Vagina (tissue), 2 donors: ENCODE results near the gene DPP10. TPM values are rescaled to one million over a fixed set of nuclear protein-coding genes. Genes with fewer than 3 reads are reported as not detected.
"Not testable (repeated sequence)": the region's sequence is repeated elsewhere in the genome, so short reads cannot be mapped to it uniquely, and the experiment has no call there.

Experiments used
- DNase-seq, 2 donors: peaks; one replicate each; pipeline ENCODE4 v3.0.0-alpha.2; 2017; ENCODE audit errors: extremely low spot score in 2 of 2
- H3K27ac ChIP-seq: fragments of 200-600 bp; sonication (generic); one replicate; pipeline ENCODE4 v1.5.1; 2019
- H3K27me3 ChIP-seq: fragments of 200-600 bp; sonication (generic); one replicate; pipeline ENCODE4 v1.5.1; 2019
- H3K36me3 ChIP-seq, 2 donors: fragments of 200-600 bp; sonication (generic); one replicate each; pipeline ENCODE4 v1.5.1; 2017 to 2019
- H3K4me1 ChIP-seq: fragments of 200-600 bp; sonication (generic); one replicate; pipeline ENCODE4 v1.5.1; 2019
- H3K4me3 ChIP-seq, 2 donors: fragments of 200-600 bp; sonication (generic); 1 replicate in 1 of 2; 2 replicates in 1 of 2; pipeline ENCODE4 v1.5.1; 2016 to 2019
- H3K9me3 ChIP-seq: fragments of 200-600 bp; sonication (generic); one replicate; pipeline ENCODE4 v1.5.1; 2019
- CTCF ChIP-seq, 3 experiments: fragments of 450-650 bp in 2 of 3; fragments of 200-600 bp in 1 of 3; sonication (generic) in 1 of 3; IDR thresholded peaks; one replicate each; pipeline ENCODE4 v1.5.1; 2017 to 2019; ENCODE audit warnings: antibody characterized with exemption in 3 of 3, mild to moderate bottlenecking in 2 of 3, moderate library complexity in 2 of 3
- POLR2A ChIP-seq, 2 donors: fragments of 450-650 bp; IDR thresholded peaks; one replicate each; pipeline ENCODE4 v1.6.1; 2017; ENCODE audit warnings: antibody characterized with exemption in 2 of 2, mild to moderate bottlenecking in 2 of 2, moderate library complexity in 2 of 2
- POLR2AphosphoS5 ChIP-seq, 2 donors: sonication (generic); formaldehyde crosslinking; IDR thresholded peaks; one replicate each; pipeline ENCODE4 v1.9.0; 2017; ENCODE audit warnings: antibody characterized with exemption in 2 of 2, mild to moderate bottlenecking in 2 of 2, low read depth in 1 of 2; ENCODE audit not compliant: insufficient read depth in 1 of 2
- intact Hi-C: fragments of 100-400 bp; cut with DNase I; formaldehyde crosslinking; loops from one replicate; pipeline ENCODE4 v1.15.1; 2023
- total RNA-seq: library from RNA; depleted of rRNA; stranded (reverse); fragments of >200 nt; gene quantifications from one replicate; pipeline ENCODE4 v1.2.3, GENCODE V29; 2016

Gene DPP10
- total RNA-seq, 1 donor from 2014 or later: not detected

- no peaks in the 10 kb centered on the region for H3K4me1 ChIP-seq
- H3K4me3 ChIP-seq: no peak overlapping the region
- DNase-seq: no peak
- no peak overlapping the region for H3K27ac ChIP-seq
- H3K27me3 ChIP-seq: no peaks in the 10 kb centered on the region
- TF ChIP-seq POLR2A (IDR thresholded peaks at IDR 0.05): no peak
- intact Hi-C loops: no loop called here
- no peaks in the 10 kb centered on the region for H3K9me3 ChIP-seq
- H3K36me3 ChIP-seq: no peaks in the 10 kb centered on the region
These were observed 286.6 kb downstream of the DPP10 start for GRCh38 chr2:114729026-114729425.

- H3K27ac ChIP-seq: no peak overlapping the region
- H3K4me1 ChIP-seq: no peaks in the 10 kb centered on the region
- TF ChIP-seq POLR2AphosphoS5 (IDR thresholded peaks at IDR 0.05; ENCODE audit: insufficient read depth in 1 of 2, low read depth in 1 of 2) (no peak), POLR2A (IDR thresholded peaks at IDR 0.05) (no peak), CTCF (IDR thresholded peaks at IDR 0.05) (no peak)
- no peak for DNase-seq
- no peaks in the 10 kb centered on the region for H3K27me3 ChIP-seq
- intact Hi-C loops: no loop called here
- no peak overlapping the region for H3K4me3 ChIP-seq
- H3K9me3 ChIP-seq: no peaks in the 10 kb centered on the region
- H3K36me3 ChIP-seq: no peaks in the 10 kb centered on the region
These were observed 292.7 kb downstream of the DPP10 start for GRCh38 chr2:114735126-114735525.

GRCh38 chr2:114742245-114742644 is 299.8 kb downstream of the DPP10 start:
- Histone ChIP-seq H3K27ac (no peak overlapping the region), H3K9me3 (no peaks in the 10 kb centered on the region), H3K4me1 (no peaks in the 10 kb centered on the region), H3K27me3 (no peaks in the 10 kb centered on the region), H3K4me3 (no peak overlapping the region), H3K36me3 (no peaks in the 10 kb centered on the region)
- DNase-seq: no peak
- intact Hi-C loops: no loop called here
- no peak for TF ChIP-seq POLR2AphosphoS5 (IDR thresholded peaks at IDR 0.05; ENCODE audit: insufficient read depth in 1 of 2, low read depth in 1 of 2)

- no peaks in the 10 kb centered on the region for H3K4me1 ChIP-seq
- H3K9me3 ChIP-seq: no peaks in the 10 kb centered on the region
- intact Hi-C loops: no loop called here
- H3K36me3 ChIP-seq: no peaks in the 10 kb centered on the region
- TF ChIP-seq POLR2A (IDR thresholded peaks at IDR 0.05): no peak
- TF ChIP-seq POLR2AphosphoS5 (IDR thresholded peaks at IDR 0.05; ENCODE audit: insufficient read depth in 1 of 2, low read depth in 1 of 2): no peak
- TF ChIP-seq CTCF (IDR thresholded peaks at IDR 0.05): no peak
- no peaks in the 10 kb centered on the region for H3K27me3 ChIP-seq
- H3K4me3 ChIP-seq: no peak overlapping the region
- DNase-seq: no peak
- H3K27ac ChIP-seq: no peak overlapping the region
These were observed 303.3 kb downstream of the DPP10 start for GRCh38 chr2:114745700-114746099.

GRCh38 chr2:114748175-114748574 is 305.7 kb downstream of the DPP10 start:
- H3K4me1 ChIP-seq, H3K36me3 ChIP-seq, DNase-seq, H3K9me3 ChIP-seq, H3K27me3 ChIP-seq, H3K4me3 ChIP-seq, intact Hi-C loops, H3K27ac ChIP-seq: not testable (repeated sequence)

GRCh38 chr2:114752425-114752824 is 310.0 kb downstream of the DPP10 start:
- H3K27ac ChIP-seq: no peak overlapping the region
- intact Hi-C loops: no loop called here
- DNase-seq: no peak
- no peaks in the 10 kb centered on the region for H3K27me3 ChIP-seq
- no peak overlapping the region for H3K4me3 ChIP-seq
- TF ChIP-seq POLR2A (IDR thresholded peaks at IDR 0.05): no peak
- no peak for TF ChIP-seq CTCF (IDR thresholded peaks at IDR 0.05)
- no peaks in the 10 kb centered on the region for H3K4me1 ChIP-seq
- no peaks in the 10 kb centered on the region for H3K36me3 ChIP-seq
- no peaks in the 10 kb centered on the region for H3K9me3 ChIP-seq

- TF ChIP-seq CTCF (IDR thresholded peaks at IDR 0.05): no peak
- TF ChIP-seq POLR2AphosphoS5 (IDR thresholded peaks at IDR 0.05; ENCODE audit: insufficient read depth in 1 of 2, low read depth in 1 of 2): no peak
- TF ChIP-seq POLR2A (IDR thresholded peaks at IDR 0.05): no peak
- DNase-seq: no peak
- Histone ChIP-seq H3K27me3 (no peaks in the 10 kb centered on the region), H3K4me1 (no peaks in the 10 kb centered on the region), H3K27ac (no peak overlapping the region), H3K36me3 (no peaks in the 10 kb centered on the region), H3K4me3 (no peak overlapping the region), H3K9me3 (no peaks in the 10 kb centered on the region)
- intact Hi-C loops: no loop called here
These were observed 310.7 kb downstream of the DPP10 start for GRCh38 chr2:114753145-114753544.
